IMR-90 (cell line): ENCODE measurements around the gene RGS9. TPM values are rescaled to one million over a fixed set of nuclear protein-coding genes. Genes with fewer than 3 reads are reported as not detected.
A peak's percentile ranks its signal among the peaks of the same experiment; 100 is the strongest.

ENCODE experiments used
- ATAC-seq: fragments of 200-7000 bp; cut with Tn5 transposase; 2 replicates; pipeline ENCODE4 v1.9.1; 2020; ENCODE audit warnings: low read depth, mild to moderate bottlenecking, moderate library complexity
- BruUV-seq: library from RNA; stranded (reverse); fragments of 400-500 nt; replicated peaks from 2 replicates; lab custom pipeline; 2021; lab: Mats Ljungman, UMichigan
- CTCF ChIA-PET: fragments of 300-600 bp; formaldehyde crosslinking; extraction: SDS; loops from one replicate; lab custom pipeline; 2021; ENCODE audit warnings: antibody characterized with exemption; lab: Yijun Ruan, JAX
- POLR2A ChIA-PET: fragments of 300-600 bp; sonication (Branson Sonifier 250); formaldehyde crosslinking; loops from one replicate; lab custom pipeline; 2022; ENCODE audit warnings: antibody characterized with exemption; ENCODE audit not compliant: unreplicated experiment; lab: Charles Lee
- DNase-seq: peaks from one replicate; pipeline ENCODE4 v3.0.0; 2013
- H2AFZ ChIP-seq: replicated peaks from 2 replicates; pipeline ENCODE3; 2013; ENCODE audit warnings: low read length, mild to moderate bottlenecking; ENCODE audit not compliant: poor library complexity
- H2AK5ac ChIP-seq: 2 replicates; pipeline ENCODE4 v1.6.1; 2013; ENCODE audit warnings: low read depth, low read length, inconsistent platforms
- H2AK9ac ChIP-seq: replicated peaks from 2 replicates; pipeline ENCODE3; 2013; ENCODE audit warnings: mild to moderate bottlenecking, low read depth, low read length, moderate library complexity; ENCODE audit not compliant: poor library complexity
- H2BK120ac ChIP-seq: 2 replicates; pipeline ENCODE4 v1.6.1; 2013; ENCODE audit warnings: low read depth, low read length, inconsistent platforms
- H2BK15ac ChIP-seq: 3 replicates; pipeline ENCODE4 v1.6.1; 2013; ENCODE audit warnings: low read depth, low read length, inconsistent platforms
- H2BK20ac ChIP-seq: 2 replicates; pipeline ENCODE4 v1.6.1; 2013; ENCODE audit warnings: low read depth, mild to moderate bottlenecking, inconsistent platforms, low read length, moderate library complexity
- H2BK5ac ChIP-seq: 2 replicates; pipeline ENCODE4 v1.6.1; 2013; ENCODE audit warnings: mild to moderate bottlenecking, low read depth, low read length, inconsistent platforms; ENCODE audit not compliant: poor library complexity, severe bottlenecking
- H3K14ac ChIP-seq: replicated peaks from 2 replicates; pipeline ENCODE4 v1.6.1; 2013; ENCODE audit warnings: low read depth, low read length, inconsistent platforms
- H3K18ac ChIP-seq: 2 replicates; pipeline ENCODE4 v1.6.1; 2013; ENCODE audit warnings: low read depth, low read length, control low read depth
- H3K23ac ChIP-seq: 2 replicates; pipeline ENCODE4 v1.6.1; 2013; ENCODE audit warnings: low read depth, low read length, inconsistent platforms
- H3K27ac ChIP-seq: 2 replicates; pipeline ENCODE4 v1.5.1; 2013; ENCODE audit warnings: mild to moderate bottlenecking, control low read depth, low read length; ENCODE audit not compliant: insufficient read depth
- H3K27me3 ChIP-seq: 2 replicates; pipeline ENCODE4 v1.6.1; 2013; ENCODE audit warnings: low read length; ENCODE audit not compliant: control insufficient read depth, insufficient read depth
- H3K36me3 ChIP-seq: 2 replicates; pipeline ENCODE4 v1.6.1; 2013; ENCODE audit warnings: low read length, mixed read lengths; ENCODE audit not compliant: control insufficient read depth, insufficient read depth
- H3K4ac ChIP-seq: 2 replicates; pipeline ENCODE4 v1.6.1; 2013; ENCODE audit warnings: low read depth, low read length, inconsistent platforms
- H3K4me1 ChIP-seq: 2 replicates; pipeline ENCODE4 v1.6.1; 2013; ENCODE audit warnings: low read length, mixed read lengths; ENCODE audit not compliant: control insufficient read depth, insufficient read depth
- H3K4me2 ChIP-seq: 2 replicates; pipeline ENCODE4 v1.6.1; 2013; ENCODE audit warnings: low read depth, mild to moderate bottlenecking, control low read depth, low read length, moderate library complexity
- H3K4me3 ChIP-seq: 2 replicates; pipeline ENCODE4 v1.5.1; 2013; ENCODE audit warnings: low read depth, mild to moderate bottlenecking, control low read depth, low read length, moderate library complexity; ENCODE audit not compliant: insufficient read depth
- H3K56ac ChIP-seq: 2 replicates; pipeline ENCODE4 v1.6.1; 2013; ENCODE audit warnings: low read length, inconsistent platforms; ENCODE audit not compliant: insufficient read depth; ENCODE audit errors: extremely low read depth
- H3K79me1 ChIP-seq, 2 experiments: 2 replicates each; pipeline ENCODE4 v1.6.1; 2013; ENCODE audit warnings: low read length in 2 of 2, inconsistent platforms in 1 of 2, low read depth in 1 of 2
- H3K9ac ChIP-seq: 2 replicates; pipeline ENCODE4 v1.6.1; 2013; ENCODE audit warnings: low read depth, low read length, control low read depth
- H3K9me1 ChIP-seq: 2 replicates; pipeline ENCODE4 v1.6.1; 2013; ENCODE audit warnings: low read length, inconsistent platforms; ENCODE audit not compliant: insufficient read depth
- H3K9me3 ChIP-seq: 2 replicates; pipeline ENCODE4 v1.6.1; 2013; ENCODE audit warnings: low read length; ENCODE audit not compliant: control insufficient read depth, insufficient read depth
- H4K20me1 ChIP-seq: 2 replicates; pipeline ENCODE4 v1.6.1; 2013; ENCODE audit warnings: low read length, inconsistent platforms; ENCODE audit not compliant: insufficient read depth
- H4K5ac ChIP-seq: 2 replicates; pipeline ENCODE4 v1.6.1; 2013; ENCODE audit warnings: mild to moderate bottlenecking, low read depth, low read length, control low read depth
- H4K8ac ChIP-seq, 2 experiments: 2 replicates each; pipeline ENCODE4 v1.6.1; 2013; ENCODE audit warnings: low read depth in 2 of 2, low read length in 2 of 2, control low read depth in 1 of 2, inconsistent platforms in 1 of 2
- H4K91ac ChIP-seq: 2 replicates; pipeline ENCODE4 v1.6.1; 2013; ENCODE audit warnings: low read depth, low read length, inconsistent platforms; ENCODE audit not compliant: insufficient read depth
- BHLHE40 ChIP-seq: fragments of 150-350 bp; IDR thresholded peaks from 2 replicates; pipeline ENCODE4 v1.6.1; 2016; ENCODE audit warnings: mild to moderate bottlenecking, low read depth, low read length
- CEBPB ChIP-seq: IDR thresholded peaks from 2 replicates; pipeline ENCODE4 v1.6.1; 2012; ENCODE audit warnings: low read depth, low read length, improper control_type of control experiment
- CHD1 ChIP-seq: IDR thresholded peaks from 2 replicates; pipeline ENCODE4 v1.6.1; 2012; ENCODE audit warnings: low read depth, low read length, improper control_type of control experiment
- CTCF ChIP-seq: conservative IDR thresholded peaks from 2 replicates; pipeline ENCODE4 v1.5.1; 2012; ENCODE audit warnings: mild to moderate bottlenecking, low read depth, low read length, improper control_type of control experiment
- ELK1 ChIP-seq: fragments of 150-350 bp; IDR thresholded peaks from 2 replicates; pipeline ENCODE4 v1.6.1; 2016; ENCODE audit warnings: low read depth, mild to moderate bottlenecking, low read length, moderate library complexity, borderline replicate concordance
- FOS ChIP-seq: fragments of 150-350 bp; IDR thresholded peaks from 2 replicates; pipeline ENCODE4 v1.6.1; 2016; ENCODE audit warnings: low read depth, low read length
- MAFK ChIP-seq: IDR thresholded peaks from 2 replicates; pipeline ENCODE4 v1.6.1; 2012; ENCODE audit warnings: low read depth, low read length, improper control_type of control experiment
- MAZ ChIP-seq: IDR thresholded peaks from 2 replicates; pipeline ENCODE4 v1.6.1; 2012; ENCODE audit warnings: low read depth, mild to moderate bottlenecking, low read length, improper control_type of control experiment, moderate library complexity, borderline replicate concordance
- NFE2L2 ChIP-seq: fragments of 150-350 bp; IDR thresholded peaks from 2 replicates; pipeline ENCODE4 v1.6.1; 2016; ENCODE audit warnings: low read depth, mild to moderate bottlenecking, low read length
- POLR2A ChIP-seq: IDR thresholded peaks from 2 replicates; pipeline ENCODE4 v1.6.1; 2012; ENCODE audit warnings: mild to moderate bottlenecking, low read depth, low read length
- RAD21 ChIP-seq: IDR thresholded peaks from 2 replicates; pipeline ENCODE4 v1.6.1; 2012; ENCODE audit warnings: low read length, improper control_type of control experiment
- RCOR1 ChIP-seq: IDR thresholded peaks from 2 replicates; pipeline ENCODE4 v1.6.1; 2012; ENCODE audit warnings: mild to moderate bottlenecking, low read length, improper control_type of control experiment; ENCODE audit not compliant: insufficient replicate concordance
- RFX5 ChIP-seq: IDR thresholded peaks from 2 replicates; pipeline ENCODE4 v1.8.0; 2012; ENCODE audit warnings: low read depth, mild to moderate bottlenecking, low read length, moderate library complexity
- SMC3 ChIP-seq: fragments of 150-350 bp; IDR thresholded peaks from 2 replicates; pipeline ENCODE4 v1.6.1; 2016; ENCODE audit warnings: low read depth, mild to moderate bottlenecking, antibody characterized with exemption, low read length, moderate library complexity
- USF2 ChIP-seq: fragments of 150-350 bp; IDR thresholded peaks from 2 replicates; pipeline ENCODE4 v1.6.1; 2017; ENCODE audit warnings: mild to moderate bottlenecking, antibody characterized with exemption, low read length, low read depth
- WGBS, 2 experiments: methylation state at CpG; one replicate each; pipeline versions ENCODE4 v1.1.5 to v1.1.7; 2013; ENCODE audit warnings: missing lambda C conversion rate in 2 of 2; ENCODE audit not compliant: insufficient read length in 1 of 2; ENCODE audit errors: extremely low coverage in 2 of 2; 5-methylcytosine and 5-hydroxymethylcytosine counted together
- dilution Hi-C: fragments of 300-500 bp; cut with HindIII; formaldehyde crosslinking; loops from one replicate; pipeline ENCODE4 v1.14.3; 2018; ENCODE audit warnings: low sequenced_read_pairs; ENCODE audit not compliant: unreplicated experiment
- in situ Hi-C: fragments of 300-500 bp; cut with MboI; formaldehyde crosslinking; loops from 3 replicates; pipeline ENCODE4 v1.14.3; 2019; ENCODE audit warnings: low sequenced_read_pairs, inconsistent platforms, mixed read lengths
- intact Hi-C: fragments of 100-400 bp; cut with micrococcal nuclease; formaldehyde crosslinking; loops from 2 replicates; pipeline ENCODE4 v1.10.0; 2022
- polyA plus RNA-seq, 3 experiments: library from polyadenylated mRNA; depleted of rRNA; stranded (reverse); fragments of >200 nt; gene quantifications; 2 replicates each; pipeline ENCODE4 v1.2.3, GENCODE V29; 2012; ENCODE audit warnings: low replicate concordance in 1 of 3
- total RNA-seq: library from RNA; depleted of rRNA; stranded (reverse); fragments of >200 nt; gene quantifications from 2 replicates; pipeline ENCODE4 v1.2.3, GENCODE V29; 2012

Gene RGS9
- total and polyA plus RNA-seq, 2 of the 4 experiments (the other 2 are of a cell fraction), result 0.90 to 1.1 TPM

GRCh38 chr17:65181237-65182061 lies 44.3 kb downstream of the RGS9 start:
- H2BK5ac ChIP-seq, result no peak overlapping the region
- TF ChIP-seq RCOR1 (no peak), FOS (no peak), RAD21 (no peak), CHD1 (no peak), CEBPB (no peak), SMC3 (no peak), RFX5 (no peak), MAFK (no peak), CTCF (no peak), USF2 (no peak), MAZ (no peak), POLR2A (no peak), BHLHE40 (no peak), NFE2L2 (no peak), ELK1 (no peak)

More at GRCh38 chr17:65181237-65182061, 44.3 kb downstream of the RGS9 start:
- Histone ChIP-seq H2BK15ac (peak overlapping the region; percentile 77; the same call in 2 of the 3 replicates), H2AK9ac (no peak overlapping the region), H3K4ac (peak overlapping the region; percentile 85), H3K27me3 (no peaks in the 10 kb centered on the region), H3K23ac (0 out of 2 replicates have a peak overlapping the region, but pooled peaks have one; percentile 11), H3K36me3 (no peaks in the 10 kb centered on the region), H2BK20ac (peak overlapping the region; percentile 80), H2AK5ac (peak overlapping the region; percentile 97), H3K9me3 (no peaks in the 10 kb centered on the region), H4K91ac (peak overlapping the region; percentile 85), H2AFZ (no peak overlapping the region), H3K14ac (no peak overlapping the region; the same call in 1 of the 2 replicates), H4K5ac (no peak overlapping the region), H3K56ac (no peak overlapping the region), H3K9ac (no peak overlapping the region), H4K8ac (no peak overlapping the region), H3K9me1 (peaks cover 29% of the 10 kb centered on the region), H2BK120ac (peak overlapping the region; percentile 99), H3K79me1 (0 out of 4 replicates have a peak, but pooled peaks cover 0 to 3% of the 10 kb centered on the region in 2 experiments), H3K18ac (no peak overlapping the region; the same call in 1 of the 2 replicates), H3K4me2 (no peak overlapping the region), H4K20me1 (no peaks in the 10 kb centered on the region), H3K4me3 (no peak overlapping the region), H3K4me1 (peaks cover 19% of the 10 kb centered on the region), H3K27ac (no peak overlapping the region)
- dilution Hi-C loops, result no loop called here
- POLR2A ChIA-PET, result no interaction called here
- DNase-seq, result no peak
- CTCF ChIA-PET, result no interaction called here
- no TSS peak for BruUV-seq
- in situ Hi-C loops, result no loop called here
- intact Hi-C loops, result no loop called here
- 100% methylated on average over 2 of the region's 9 CpGs; no CpG with 5 or more reads in 1 of the 2 experiments for WGBS, 2 experiments
- no peak for ATAC-seq
